ENCODE measurements around the gene HAUS3.
A peak's percentile ranks its signal among the peaks of the same experiment; 100 is the strongest.
"Not testable (repeated sequence)": the region's sequence is repeated elsewhere in the genome, so short reads cannot be mapped to it uniquely, and the experiment has no call there.

HAUS3 gene

DNA sequence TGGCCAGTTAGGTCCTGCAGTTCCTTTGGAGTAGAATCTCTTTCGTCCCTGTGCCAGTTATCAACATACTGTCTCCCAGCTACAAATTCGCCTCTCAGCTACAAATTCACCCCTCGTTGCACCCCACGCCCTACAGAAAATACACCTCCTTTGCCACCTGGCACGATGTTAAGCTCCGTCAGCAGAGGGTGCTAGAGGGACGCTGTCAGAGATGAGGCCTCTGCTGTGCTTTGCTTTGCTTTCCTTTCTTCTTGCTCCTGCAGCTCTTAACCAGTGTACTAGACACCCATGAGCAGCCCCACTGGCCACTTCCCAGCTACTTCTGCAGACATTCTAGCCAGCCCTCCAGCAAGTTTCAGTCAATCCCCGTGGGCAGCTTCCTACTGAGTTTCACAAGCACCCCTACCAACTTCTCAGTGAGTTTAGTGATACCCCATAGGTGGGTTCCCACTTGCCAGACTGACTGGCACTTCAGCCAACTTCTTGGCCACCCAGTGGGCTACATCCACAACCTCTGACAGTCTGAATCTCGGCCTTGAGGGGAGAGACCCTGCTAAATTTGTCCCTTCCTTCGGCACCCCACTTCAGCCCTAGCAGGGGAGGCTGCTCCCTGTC is 21.8 kb downstream of the HAUS3 start:
- DNase-seq: peak in 11 of 14 donors; percentile 5 to 76 (median 43)

DNA sequence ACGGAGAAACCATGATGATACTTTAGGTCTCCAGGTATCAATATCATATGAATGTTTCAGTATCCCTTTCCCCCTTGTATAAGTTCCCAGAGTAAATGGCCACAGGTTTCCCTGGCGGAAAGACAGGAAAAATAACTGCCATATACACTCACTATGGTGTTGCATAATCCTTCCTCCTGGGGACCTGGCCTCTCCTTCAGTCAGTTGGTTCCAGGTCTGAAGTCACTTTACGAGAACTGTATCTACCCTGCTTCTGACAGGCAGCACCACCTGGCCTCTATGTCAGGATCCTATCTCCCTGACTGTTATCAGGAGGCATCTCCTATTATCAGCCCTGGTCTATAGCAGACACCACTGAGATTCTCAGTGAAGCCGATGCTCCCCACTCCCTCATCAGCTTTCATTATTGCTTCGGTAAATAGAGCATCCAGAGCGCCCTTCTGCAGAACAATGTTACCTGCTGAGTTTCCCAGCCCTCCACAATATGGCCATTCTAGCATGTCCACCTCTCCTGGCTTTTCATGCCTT is 22.6 kb downstream of the HAUS3 start:
- peak in 1 of 14 donors; percentile 67 for DNase-seq

DNA sequence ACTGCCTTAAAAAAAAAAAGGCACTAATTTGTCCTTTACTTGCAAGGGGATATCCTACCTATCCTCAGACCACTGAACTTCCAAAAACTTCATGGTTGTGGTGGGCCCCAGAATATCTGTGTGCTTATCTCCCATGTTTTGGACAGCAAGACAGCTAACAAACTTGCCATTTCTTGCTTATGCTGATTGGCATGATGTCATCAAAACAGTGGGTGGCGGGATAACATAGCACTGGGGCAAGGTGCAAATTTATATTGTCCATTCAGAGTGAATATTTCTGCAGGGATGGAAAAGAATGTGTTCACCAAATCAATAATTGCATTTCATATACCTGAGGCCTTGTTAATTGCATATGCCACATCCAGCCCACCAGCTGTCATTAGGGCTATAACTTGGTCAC is 23.5 kb downstream of the HAUS3 start:
- no peak for DNase-seq

DNA sequence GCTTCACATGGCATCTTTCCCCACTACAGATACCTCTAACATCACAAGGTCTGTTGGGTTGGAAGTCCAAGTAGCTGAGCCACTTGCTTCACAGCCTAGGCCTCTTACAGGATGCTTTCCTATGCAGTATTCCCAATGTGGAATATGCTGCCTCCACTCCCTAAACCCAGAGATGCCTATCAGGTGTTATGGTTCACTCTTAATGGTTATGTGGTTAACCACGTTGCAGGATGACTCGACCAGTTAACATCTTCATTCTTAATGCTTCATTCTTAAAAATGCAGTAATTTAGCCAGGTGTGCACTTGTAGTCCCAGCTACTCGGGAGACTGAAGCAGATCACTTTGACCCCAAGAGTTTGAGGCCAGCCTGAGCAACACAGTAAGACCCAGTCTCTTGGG is 24.2 kb downstream of the HAUS3 start:
- DNase-seq: no peak

DNA sequence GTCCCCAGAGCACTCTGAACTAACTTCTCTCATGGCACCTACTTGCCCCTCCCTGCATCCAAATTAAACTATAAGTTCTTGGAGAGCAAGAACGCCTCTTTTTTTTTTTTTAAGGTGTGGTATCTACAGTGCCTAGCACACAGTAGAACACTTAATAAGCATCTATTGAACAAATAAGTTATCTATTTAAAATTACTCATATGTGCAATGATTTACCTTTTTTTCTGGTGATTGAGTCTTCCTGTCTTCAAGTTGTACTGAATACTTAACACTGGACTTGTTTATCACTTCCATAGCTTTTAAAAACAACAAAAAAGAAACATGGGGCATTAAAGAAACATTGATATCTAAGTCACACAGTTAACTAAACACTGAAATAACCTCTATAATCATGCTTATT is 29.1 kb downstream of the HAUS3 start:
- DNase-seq: no peak

DNA sequence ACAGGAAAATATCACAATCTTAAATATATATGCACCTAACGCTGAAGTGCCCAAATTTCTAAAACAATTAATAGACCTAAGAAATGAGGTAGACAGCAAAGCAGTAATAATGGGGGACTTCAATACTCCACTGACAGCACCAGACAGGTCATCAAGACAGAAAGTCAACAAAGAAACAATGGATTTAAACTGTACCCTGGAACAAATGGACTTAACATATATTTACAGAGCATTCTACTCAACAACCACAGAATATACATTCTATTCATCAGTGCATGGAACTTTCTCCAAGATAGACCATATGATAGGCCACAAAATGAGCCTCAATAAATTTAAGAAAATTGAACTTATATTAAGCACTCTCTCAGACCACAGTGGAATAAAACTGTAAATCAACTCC is 39.1 kb downstream of the HAUS3 start:
- not testable (repeated sequence) for DNase-seq

DNA sequence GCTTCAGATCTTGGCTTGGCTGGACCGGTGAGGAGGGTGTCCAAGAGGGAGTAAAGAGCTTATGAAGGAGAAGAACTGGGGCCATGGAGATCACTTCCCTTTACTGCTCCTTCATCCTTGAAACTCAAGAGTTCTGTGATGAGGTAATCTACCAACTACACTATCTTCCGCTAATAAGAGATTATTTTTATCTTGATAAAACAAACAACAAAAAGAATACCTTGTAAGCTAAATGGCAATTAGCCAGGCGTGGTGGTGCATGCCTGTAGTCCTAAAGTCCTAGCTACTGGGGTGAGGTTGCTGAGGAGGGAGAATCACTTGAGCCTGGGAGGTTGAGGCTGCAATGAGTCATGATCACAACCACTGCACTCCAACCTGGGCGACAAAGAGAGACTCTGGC is 47.4 kb downstream of the HAUS3 start:
- no peak for DNase-seq

DNA sequence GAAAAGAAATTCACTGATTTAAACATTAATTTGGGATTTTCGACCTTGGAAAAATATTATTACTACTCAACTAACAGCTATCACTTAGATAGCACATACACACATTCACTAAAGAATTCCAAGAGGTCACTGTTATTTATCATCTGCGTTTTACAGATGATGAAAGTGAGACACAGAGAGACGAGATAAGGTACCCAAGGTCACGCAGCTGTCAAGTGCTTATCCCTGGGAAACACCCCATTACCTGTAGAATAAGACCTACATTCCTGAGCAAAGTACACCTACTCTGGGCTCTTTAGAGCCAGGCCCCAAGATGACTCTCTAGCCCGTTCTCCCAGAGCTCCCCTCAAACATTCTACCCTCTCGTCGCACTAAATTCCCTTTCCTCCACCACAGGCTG is 48.6 kb downstream of the HAUS3 start:
- no peak for DNase-seq

DNA sequence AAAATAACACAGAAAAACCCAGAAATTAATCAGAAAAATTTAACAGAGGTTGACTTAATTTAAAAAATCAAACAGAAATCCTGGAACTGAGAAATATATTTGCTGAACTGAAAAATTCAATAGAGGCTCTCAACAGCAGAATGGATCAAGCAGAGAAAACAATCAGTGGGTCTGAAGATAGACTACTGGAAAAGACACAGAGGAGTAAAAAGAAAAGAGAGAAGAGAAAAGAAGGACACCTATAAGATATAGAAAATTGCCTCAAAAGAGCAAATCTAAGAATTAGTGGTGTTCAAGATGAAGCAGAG is 55.1 kb downstream of the HAUS3 start:
- DNase-seq: no peak

DNA sequence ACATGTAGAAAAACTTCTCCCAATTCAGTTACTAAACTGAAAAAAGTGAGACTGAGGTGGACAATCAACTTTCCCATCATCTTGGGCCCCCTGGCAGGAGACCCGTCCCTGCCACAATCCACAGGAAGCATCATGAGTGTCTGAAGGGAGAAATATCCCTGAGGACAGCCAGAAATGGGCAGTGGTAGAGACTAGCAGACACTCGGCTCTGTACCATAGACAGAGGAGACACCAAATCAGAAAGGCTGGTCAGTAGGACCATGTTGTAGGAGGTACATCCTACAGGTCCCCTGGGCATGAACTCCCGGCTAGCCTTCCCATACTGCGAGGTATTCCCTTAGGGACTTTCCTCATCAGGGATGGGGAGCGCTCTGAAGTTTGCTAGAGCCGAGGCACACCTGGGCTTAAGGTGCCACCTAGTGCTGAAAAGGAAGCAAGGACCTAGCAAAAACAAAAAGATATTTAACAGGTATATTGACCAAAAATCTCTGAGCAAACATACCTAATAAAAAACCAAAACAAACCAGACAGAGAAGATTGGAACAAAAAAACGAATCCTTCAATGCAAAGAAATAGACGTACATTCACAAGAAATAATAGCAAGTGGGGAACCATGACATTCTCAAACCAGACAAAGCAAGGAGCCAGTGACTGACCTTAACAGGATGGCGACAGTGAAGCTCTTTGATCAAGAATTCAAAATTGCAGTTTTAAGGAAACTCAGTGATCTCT is 55.6 kb downstream of the HAUS3 start:
- DNase-seq: no peak

DNA sequence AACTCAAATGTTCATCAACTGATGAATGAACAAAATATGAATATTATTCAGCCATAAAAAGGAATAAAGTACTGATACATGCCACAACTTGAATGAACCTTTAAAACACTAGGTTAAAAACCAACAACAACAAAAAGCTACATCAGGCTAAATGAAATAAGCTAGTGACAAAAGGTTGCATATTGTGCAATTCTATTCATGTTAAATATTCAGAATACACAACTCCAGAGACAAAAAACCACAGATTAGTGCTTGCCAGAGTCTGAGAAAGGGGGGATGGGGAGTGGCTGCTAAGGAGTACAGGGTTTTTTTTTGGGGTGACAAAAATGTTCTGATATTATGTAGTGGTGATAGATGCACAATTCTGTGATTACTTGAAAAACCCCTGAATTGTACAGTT is 58.5 kb downstream of the HAUS3 start:
- no peak for DNase-seq

DNA sequence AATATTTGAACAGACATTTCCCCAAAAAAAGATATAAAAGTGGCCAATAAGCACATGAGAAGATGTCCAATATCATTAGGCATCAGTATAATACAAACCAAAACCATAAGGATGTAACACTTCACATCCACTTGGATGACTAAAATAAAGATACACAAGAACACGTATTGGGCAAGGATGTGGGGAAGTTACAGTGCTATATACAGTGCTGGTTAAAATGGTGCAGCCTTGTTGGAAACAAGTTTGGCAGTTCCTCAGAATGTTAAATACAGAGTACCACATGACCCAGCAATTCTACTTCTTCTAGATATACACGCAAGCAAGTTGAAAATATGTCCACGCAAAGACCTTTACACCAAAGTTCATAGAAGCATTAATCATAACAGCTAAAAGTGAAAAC is 58.9 kb downstream of the HAUS3 start:
- no peak for DNase-seq

DNA sequence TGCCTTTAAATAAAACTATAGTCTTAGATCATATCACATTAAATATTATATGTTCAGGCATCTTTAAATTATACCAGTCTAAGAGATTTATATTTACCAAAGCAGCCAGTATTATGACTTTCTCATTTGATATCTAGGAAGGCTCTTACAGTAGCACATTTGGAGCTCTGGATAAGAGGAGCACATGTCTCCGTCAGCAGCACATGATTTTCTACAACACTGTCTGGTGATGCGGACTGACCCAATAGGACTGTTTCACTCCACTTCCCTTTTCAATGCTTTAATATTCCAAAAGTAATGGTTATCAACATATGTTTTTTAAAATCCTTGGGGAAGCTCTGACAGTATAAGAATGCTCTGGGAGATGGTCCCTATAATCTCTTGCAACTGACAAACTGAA is 61.5 kb downstream of the HAUS3 start:
- DNase-seq: no peak

DNA sequence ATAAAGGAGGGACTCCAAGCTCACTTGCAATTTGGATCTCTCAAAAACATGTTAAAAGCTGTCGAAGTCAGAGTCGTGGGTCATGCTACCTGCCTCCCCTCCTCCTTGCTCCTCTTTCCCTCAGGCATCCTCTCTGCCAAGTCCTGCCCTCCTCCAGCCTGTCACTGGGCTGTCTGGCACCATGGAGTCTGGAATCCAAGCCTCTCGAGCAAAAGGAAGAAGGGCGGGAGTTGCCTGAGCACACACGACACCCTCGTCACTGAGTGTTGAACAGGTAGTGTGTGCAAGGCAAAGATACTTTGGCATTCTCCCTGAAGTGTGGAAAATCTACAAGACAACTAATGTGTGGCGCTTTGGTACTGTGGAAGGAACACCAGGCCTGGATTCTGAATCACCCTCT is 62.2 kb downstream of the HAUS3 start:
- DNase-seq: no peak

DNA sequence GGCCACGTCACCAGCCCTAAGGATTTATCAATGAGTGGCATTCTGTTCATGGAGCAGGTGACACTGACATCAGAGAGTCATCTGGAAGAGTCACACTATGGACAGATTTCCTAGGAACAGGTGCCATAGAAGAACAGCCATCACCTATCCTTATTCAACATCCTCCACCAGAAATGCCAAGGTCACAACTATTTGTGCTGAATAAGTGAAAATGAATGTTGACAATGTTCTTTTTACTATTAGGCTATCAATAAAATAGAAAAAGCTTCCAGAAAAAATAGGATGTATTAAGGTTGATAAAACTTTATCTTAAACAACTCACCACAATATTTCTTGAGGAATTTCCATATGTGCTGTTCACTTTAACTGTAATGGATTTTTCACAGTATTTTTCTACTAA is 62.9 kb downstream of the HAUS3 start:
- no peak for DNase-seq
